Activated CD8-positive, alpha-beta memory T cell treated with anti-CD3 and anti-CD28 coated beads, Interleukin-2, amount 50 U/mL, for 24 hours (primary cell): Measurements from ENCODE around the gene HSPB2.

ENCODE experiments used
- DNase-seq: peaks from one replicate; pipeline ENCODE4 v3.0.0-alpha.2; 2020; ENCODE audit errors: extremely low read depth

Gene HSPB2

DNA sequence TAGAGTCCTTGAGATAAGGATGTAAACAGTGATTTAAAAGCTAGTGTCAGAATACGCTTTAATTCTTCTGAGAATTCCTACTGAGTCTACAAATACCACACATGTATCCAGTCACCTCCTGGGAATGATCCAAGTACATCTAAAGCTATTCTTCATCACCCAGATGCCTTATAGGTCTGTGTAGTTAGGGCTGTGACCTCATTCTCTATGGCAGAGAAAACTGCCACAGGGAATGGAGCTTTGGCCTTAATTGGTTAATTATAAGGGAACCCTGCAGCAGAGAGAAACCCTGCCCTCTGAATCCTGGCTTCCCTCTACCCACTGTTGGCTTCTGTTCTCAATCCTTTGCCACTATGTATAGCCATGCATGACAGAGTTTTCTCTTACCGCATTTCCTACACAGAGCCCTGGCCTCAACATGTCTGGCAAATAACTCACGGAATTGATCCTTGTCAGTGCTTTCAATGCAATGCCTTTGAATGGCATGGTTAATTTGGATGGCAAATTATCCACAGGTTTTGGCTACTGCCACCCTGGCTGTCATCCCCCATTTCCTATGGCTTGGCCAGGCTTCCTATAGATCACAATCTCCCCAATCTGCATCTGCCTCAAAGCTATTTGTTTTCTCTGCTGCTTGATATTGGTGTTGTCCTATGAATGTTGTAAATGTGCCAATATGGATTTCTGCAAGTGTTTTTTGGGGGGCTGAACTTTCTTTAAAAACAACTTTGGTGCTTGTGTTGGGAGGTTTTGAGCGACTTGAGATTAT is 27.5 kb downstream of the HSPB2 start:
- DNase-seq = no peak

DNA sequence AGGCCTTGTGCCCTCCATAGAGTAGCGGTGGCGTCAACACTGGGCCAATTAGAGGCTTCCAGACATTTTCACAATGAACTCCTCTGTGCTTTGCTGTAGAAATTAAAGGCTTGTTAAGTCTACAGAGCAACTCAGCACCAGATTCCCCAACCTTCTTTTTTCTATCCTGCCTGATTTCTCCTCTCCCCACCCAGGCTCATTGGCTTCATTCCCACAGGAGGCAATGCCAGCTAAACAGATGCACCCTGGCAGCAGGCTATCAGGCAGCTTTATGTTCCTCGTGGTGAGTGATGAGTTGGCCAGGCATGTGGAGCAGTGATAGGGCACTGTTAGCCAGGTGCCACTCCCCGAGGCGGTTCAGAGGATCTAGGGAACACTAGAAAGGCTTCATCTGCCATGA is 29.4 kb downstream of the HSPB2 start:
- no peak for DNase-seq

DNA sequence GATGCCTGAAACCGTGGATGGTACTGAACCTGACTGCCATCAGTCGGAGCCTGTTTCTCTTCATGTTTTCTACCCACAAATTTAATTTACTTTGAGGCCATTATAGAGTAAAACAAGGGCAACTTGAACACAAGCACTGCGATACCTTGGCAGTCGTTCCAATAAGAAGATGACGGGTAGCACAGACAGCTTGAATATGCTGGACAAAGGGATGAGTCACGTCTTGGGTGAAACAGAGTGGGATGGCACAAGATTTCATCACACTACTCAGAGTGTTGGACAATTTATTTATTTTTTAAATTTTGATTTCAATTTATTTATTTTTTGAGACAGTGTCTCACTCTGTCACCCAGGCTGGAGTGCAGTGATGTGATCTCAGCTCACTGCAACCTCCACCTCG is 30.3 kb downstream of the HSPB2 start:
- DNase-seq = no peak

DNA sequence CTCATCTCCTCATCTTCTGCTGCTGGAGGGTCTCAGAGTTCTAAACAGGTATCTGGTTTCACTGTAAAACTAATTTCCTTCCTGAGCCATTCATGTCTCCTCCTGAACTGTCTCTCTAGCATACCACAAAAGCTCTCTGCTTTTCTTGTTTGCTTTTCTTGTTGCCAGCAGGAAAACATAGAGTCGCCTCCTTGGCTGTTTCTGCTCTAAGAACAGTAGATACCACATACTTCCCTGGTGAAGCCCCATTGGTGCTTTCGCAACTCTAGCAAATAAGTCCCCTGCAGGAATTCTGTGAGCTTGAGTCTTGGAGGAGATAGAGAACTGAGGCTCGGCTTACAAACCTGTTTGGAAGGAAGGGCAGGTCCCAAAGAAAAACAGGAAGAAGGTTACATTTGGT is 31.6 kb downstream of the HSPB2 start:
- DNase-seq = no peak

DNA sequence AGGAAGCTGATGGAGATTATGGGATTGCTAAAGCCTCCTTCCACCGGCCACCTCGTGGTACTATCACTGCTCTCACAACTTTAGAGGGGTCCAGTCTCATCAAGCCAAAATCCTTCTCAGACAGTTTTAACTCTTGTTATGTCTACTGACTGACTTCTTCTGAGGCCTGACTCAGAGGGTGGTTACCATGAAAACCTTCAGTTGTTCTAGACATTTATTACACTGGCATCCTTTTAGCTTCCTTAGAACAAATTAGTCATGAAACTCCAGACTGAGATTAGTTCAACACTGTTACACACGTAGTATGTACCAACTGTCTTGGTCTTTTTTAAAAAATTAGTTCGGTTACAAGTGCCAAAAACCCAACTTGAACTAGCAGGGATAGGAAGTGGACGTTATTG is 32.1 kb downstream of the HSPB2 start:
- no peak for DNase-seq

DNA sequence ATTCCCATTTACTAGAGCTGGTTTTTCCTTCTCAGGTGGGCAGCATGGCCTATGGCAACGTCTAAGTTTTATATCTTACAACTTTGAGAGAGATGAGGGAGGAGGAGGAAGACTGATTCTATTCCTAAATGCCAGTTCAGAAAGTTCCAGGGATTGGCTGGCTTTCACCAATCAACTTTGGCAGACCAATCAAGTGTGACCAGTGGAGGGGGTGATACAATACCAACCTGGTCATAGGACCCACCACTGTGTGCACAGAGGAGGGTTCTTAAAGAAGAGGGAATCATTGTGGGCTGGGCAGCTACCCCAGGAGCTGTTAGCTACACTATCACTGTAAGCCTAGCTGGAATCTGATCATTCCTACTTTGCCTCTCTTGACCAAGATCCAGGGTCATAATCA is 32.7 kb downstream of the HSPB2 start:
- DNase-seq = no peak

DNA sequence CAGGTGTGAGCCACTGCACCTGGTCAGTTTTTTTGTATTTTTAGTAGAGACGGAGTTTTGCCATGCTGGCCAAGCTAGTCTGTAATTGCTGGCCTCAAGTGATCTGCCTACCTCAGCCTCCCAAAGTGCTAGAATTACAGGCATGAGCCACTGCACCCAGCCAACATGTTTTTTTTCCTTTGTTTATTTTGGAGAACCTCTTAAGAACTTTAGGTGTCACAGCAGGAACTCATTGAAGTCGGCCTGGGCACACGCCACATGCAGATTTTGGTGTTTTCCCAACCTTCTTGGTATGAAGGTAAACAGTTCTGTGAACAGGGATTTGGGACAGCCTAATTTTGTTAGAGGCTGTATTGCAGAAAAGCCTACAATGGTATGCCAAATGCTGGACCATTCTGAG is 34.0 kb downstream of the HSPB2 start:
- no peak for DNase-seq

DNA sequence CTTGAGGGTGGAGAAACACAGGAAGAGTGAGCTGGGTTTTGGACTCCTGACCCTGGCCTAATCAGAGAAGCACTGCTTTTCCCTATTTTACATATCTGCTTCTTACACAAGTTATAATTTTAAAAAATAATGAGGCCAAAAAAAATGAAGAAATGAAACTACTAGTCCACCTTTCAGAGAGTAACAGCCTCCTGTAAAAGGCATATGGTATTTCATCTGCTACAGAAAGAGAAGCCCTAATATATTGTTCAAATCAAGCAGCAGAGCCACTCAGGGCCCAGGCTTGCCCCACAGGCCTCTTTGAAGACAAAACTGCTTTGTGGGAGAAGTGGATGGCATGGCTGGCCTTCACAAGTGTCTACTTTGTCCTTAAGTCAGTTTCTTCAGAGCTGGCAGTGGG is 34.6 kb downstream of the HSPB2 start:
- no peak for DNase-seq

DNA sequence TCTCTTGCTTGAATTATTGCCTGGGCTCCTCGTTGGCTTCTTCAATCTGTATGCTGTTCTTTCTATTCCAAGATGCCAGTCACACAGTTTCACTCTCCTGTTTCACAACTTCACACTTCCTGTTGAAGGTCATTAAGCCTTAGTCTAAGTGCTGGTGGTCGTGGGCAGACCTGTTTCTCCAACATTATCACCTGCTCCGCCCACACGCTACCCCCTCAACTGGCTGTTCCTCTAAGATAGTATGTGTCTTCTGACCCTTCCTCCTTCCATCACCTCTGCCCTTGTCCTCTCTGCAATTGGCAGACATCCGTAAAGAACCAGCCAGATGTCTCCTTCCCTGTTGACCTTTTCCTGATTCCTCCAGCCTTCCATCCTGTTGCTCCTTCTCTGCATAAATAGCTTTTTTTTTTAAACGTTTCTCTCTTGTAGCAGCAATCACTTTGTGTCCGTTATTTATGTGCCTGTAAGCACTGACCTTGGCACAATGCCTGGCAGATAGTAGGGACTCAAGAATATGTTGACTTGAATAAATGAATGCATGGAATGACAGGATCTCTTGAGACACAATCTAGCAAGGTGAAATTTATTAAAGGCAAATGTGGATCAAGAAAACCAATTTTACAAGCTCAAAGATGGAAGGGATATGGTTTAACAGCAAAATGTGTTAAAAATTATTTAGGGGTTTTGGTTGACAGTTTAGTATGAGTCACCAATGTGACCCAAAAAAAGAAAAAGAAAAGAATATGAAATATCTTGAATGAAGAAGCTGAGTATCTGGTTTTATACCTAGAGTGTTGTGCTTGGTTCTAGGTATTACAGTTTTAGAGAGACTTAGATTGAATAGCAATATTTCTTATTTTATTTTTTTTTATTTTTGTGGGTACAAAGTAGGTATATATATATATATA is 37.2 kb downstream of the HSPB2 start:
- no peak for DNase-seq

DNA sequence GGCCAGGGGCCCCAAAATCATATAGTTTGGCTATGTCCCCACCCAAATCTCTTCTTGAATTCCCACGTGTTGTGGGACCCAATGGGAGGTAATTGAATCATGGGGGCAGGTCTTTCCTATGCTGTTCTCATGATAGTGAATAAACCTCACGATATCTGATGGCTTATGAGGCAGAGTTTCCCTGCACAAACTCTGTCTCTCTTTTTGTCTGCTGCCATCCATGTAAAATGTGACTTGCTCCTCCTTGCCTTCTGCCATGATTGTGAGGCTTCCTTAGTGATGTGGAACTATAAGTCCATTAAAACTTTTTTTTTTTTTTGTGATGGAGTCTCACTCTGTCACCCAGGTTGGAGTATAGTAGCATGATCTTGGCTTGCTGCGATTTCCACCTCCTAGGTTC is 39.0 kb downstream of the HSPB2 start:
- DNase-seq = no peak

DNA sequence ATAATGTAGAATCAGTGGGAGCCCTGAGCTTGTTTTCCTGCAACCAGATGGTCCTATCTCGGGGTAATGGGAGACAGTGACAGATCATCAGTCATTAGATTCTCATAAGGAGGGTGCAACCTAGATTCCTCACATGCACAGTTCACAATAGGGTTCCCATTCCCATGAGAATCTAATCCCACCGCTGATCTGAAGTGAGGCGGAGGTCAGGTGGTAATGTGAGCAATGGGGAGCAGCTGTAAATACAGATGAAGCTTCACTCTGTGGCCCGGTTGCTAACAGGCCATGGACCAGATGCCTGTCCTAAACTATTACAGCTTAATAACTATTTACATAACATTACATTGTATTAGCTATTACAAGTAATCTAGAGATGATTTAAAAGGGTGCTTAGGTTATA is 41.6 kb downstream of the HSPB2 start:
- no peak for DNase-seq

DNA sequence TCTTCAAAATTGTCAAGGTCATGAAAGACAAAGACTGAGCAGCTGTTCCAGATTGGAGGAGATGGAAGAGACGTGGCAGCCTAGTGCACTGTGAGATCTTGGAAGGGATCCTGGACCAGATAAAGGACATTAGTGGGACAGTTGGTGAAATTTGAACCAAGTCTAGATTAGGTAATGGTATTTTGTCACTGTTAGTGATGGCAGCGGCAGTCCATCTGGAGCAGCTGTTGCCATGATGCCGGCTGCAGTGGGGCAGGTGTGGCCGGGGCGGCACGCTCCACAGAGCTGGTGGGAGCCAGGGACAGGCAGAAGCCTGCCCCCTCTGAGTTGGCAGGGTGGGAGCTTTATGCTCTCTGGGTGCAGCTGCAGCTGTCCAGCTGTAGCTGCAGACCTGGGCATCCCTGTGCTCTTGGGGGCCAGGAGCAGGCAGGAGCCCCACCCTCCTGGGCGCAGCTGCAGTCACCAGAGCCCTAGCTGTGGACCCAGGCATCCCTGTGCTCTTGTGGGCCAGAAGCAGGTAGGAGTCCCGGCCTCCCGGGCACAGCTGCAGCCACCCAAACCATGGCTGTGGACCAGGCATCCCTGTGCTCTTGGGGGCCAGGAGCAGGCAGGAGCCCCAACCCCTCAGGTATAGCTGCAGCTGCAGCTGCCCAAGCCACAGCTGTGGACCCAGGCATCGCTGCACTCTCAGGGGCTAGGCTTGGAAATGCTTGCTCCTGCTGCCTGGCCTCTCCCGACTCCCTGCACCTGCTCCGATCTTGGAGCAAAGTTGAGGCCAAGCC is 45.3 kb downstream of the HSPB2 start:
- no peak for DNase-seq

DNA sequence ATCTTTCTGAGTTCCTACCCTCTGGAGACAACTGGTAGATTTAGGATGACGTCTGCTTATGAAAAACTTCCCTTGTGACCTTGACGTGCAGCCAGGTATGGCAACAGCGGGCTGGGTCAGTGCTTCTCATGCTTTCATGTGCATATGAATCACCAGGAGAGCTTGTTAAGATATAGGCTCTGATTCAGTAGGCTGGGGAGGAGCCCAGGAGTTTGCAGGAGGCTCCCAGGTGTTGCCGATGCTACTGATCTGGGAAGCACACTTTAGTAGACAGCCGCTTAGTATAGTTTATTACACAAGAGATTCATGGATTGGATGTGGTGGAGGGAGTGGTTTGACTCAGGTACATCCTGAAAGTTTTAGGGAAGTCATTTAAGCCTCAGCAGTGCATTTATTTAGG is 48.4 kb downstream of the HSPB2 start:
- DNase-seq = no peak

DNA sequence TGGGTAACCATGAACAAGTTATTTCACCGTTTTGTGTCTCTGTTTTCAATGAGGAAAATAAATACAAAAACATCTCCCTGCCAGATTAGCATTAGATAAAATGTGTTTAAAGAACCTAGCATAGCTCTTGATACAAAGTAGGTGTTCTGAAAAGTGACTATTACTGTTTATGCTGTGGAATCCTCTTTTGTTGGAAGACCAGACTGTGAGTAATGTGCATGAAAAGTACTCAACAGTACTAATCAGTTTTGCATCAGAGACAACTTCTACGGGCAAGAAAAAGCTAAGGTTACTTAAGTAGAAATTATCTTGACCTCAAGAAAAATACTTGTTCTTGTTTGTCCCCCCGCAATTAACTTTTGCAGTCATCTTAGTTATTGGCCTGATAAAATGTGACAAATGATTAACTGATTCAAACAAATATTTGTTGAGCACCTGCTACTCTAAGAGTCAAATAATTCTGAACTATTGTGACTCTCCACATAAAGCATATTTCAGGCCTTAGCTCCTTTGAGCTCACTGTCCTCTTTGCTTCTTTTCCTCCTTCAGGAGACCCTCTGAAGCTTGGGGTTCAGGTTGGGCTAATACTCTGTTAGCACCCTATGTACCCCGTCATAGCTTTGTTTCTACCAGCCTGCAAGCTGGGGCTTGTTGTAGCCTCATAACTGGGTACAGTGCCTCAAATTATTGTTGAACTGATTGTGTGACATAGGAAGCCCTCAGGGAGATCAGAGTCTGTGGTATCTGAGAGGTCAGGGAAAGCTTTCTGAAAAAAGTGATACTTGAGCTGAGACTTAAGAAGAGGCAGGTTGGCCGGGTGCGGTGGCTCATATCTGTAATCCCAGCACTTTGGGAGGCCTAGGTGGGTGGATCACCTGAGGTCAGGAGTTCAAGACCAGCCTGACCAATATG is 49.1 kb downstream of the HSPB2 start:
- no peak for DNase-seq
